Mesendoderm (in vitro differentiated cells): Measurements from ENCODE around the gene PHF20.
A peak's percentile ranks its signal among the peaks of the same experiment; 100 is the strongest.

Source experiments
- DNase-seq: peaks from one replicate; pipeline ENCODE4 v3.0.0; 2013
- H2AK5ac ChIP-seq: 2 replicates; pipeline ENCODE4 v1.6.1; 2013; ENCODE audit warnings: low read length, inconsistent platforms
- H2BK120ac ChIP-seq: 2 replicates; pipeline ENCODE4 v1.6.1; 2013; ENCODE audit warnings: low read depth, mild to moderate bottlenecking, low read length, moderate library complexity, mixed read lengths
- H2BK15ac ChIP-seq: replicated peaks from 2 replicates; pipeline ENCODE4 v1.6.1; 2013; ENCODE audit warnings: low read depth, mild to moderate bottlenecking, moderate library complexity
- H2BK5ac ChIP-seq: 2 replicates; pipeline ENCODE4 v1.6.1; 2013; ENCODE audit warnings: low read length, inconsistent platforms
- H3K18ac ChIP-seq: 2 replicates; pipeline ENCODE4 v1.6.1; 2013; ENCODE audit warnings: mild to moderate bottlenecking, low read length, mixed read lengths
- H3K23ac ChIP-seq: one replicate; pipeline ENCODE4 v1.6.1; 2013; ENCODE audit warnings: low read length
- H3K27ac ChIP-seq: 2 replicates; pipeline ENCODE4 v1.5.1; 2013; ENCODE audit warnings: low read depth, mild to moderate bottlenecking, inconsistent platforms, low read length, moderate library complexity
- H3K27me3 ChIP-seq: 2 replicates; pipeline ENCODE4 v1.6.1; 2013; ENCODE audit warnings: low read length, control low read depth, mild to moderate bottlenecking, inconsistent platforms; ENCODE audit not compliant: insufficient read depth, poor library complexity
- H3K36me3 ChIP-seq: 2 replicates; pipeline ENCODE4 v1.6.1; 2013; ENCODE audit warnings: low read length, inconsistent platforms; ENCODE audit not compliant: control insufficient read depth, insufficient read depth
- H3K4ac ChIP-seq: one replicate; pipeline ENCODE4 v1.6.1; 2013; ENCODE audit warnings: low read depth, mild to moderate bottlenecking, low read length, moderate library complexity
- H3K4me1 ChIP-seq: 2 replicates; pipeline ENCODE4 v1.6.1; 2013; ENCODE audit warnings: low read depth, low read length, inconsistent platforms; ENCODE audit not compliant: control insufficient read depth
- H3K4me2 ChIP-seq: 2 replicates; pipeline ENCODE4 v1.6.1; 2013; ENCODE audit warnings: low read length
- H3K4me3 ChIP-seq: 2 replicates; pipeline ENCODE4 v1.5.1; 2013; ENCODE audit warnings: mild to moderate bottlenecking, low read length
- H3K56ac ChIP-seq: one replicate; pipeline ENCODE4 v1.6.1; 2013; ENCODE audit warnings: low read length
- H3K79me1 ChIP-seq: 2 replicates; pipeline ENCODE4 v1.6.1; 2013; ENCODE audit warnings: low read length, inconsistent platforms
- H3K79me2 ChIP-seq: 2 replicates; pipeline ENCODE4 v1.6.1; 2013; ENCODE audit warnings: mild to moderate bottlenecking, low read length; ENCODE audit not compliant: control insufficient read depth, insufficient read depth
- H3K9ac ChIP-seq: 2 replicates; pipeline ENCODE4 v1.6.1; 2013; ENCODE audit warnings: low read length, inconsistent platforms
- H4K5ac ChIP-seq: one replicate; pipeline ENCODE4 v1.6.1; 2013; ENCODE audit warnings: low read length
- H4K8ac ChIP-seq: one replicate; pipeline ENCODE4 v1.6.1; 2013; ENCODE audit warnings: low read depth, mild to moderate bottlenecking, control low read depth, low read length, moderate library complexity
- WGBS: extraction: QIAGEN DNeasy Blood & Tissue Kit; methylation state at CpG from one replicate; pipeline ENCODE4 v1.1.7; 2013; ENCODE audit warnings: low lambda C conversion rate, missing lambda C conversion rate; ENCODE audit not compliant: insufficient coverage; ENCODE audit errors: extremely low coverage; 5-methylcytosine and 5-hydroxymethylcytosine counted together

The PHF20 gene

DNA sequence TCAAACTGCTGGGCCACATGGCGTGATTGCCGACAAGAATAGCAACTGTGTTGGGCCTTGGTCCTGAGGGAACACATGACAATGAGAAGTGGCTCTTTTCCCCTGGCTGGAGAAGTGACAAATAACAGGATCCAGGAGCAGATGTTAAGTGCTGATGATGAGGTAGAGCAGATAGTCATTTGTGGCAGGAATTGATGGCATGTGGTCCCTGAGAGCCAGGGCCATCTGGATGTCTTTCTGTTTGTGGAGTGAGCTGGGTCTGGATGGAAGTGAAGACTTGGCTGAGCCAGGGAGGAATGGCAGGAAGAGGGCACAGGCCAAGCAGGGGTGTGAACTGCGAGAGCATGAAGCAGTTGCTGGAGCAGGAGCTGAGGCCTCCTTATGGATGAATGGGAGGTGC lies 114.7 kb downstream of the PHF20 start:
- Histone ChIP-seq H3K18ac (no peak overlapping the region), H3K23ac (no peak overlapping the region), H2BK120ac (no peak overlapping the region), H3K4me3 (no peak overlapping the region), H3K79me1 (peaks cover 6% of the 10 kb centered on the region), H3K79me2 (no peaks in the 10 kb centered on the region), H3K56ac (no peak overlapping the region), H3K4ac (no peak overlapping the region), H4K8ac (no peak overlapping the region), H2AK5ac (no peak overlapping the region), H2BK15ac (no peak overlapping the region), H3K27me3 (no peaks in the 10 kb centered on the region), H3K27ac (no peak overlapping the region), H2BK5ac (no peak overlapping the region), H3K4me1 (peaks cover 5% of the 10 kb centered on the region), H3K9ac (no peak overlapping the region), H3K36me3 (no peaks in the 10 kb centered on the region), H3K4me2 (no peak overlapping the region), H4K5ac (no peak overlapping the region)
- DNase-seq = peak; percentile 77
- WGBS = no CpG with 5 or more reads among the region's 3 CpGs

- Histone ChIP-seq H3K79me2 (no peaks in the 10 kb centered on the region), H3K27me3 (no peaks in the 10 kb centered on the region), H2BK5ac (no peak overlapping the region), H2AK5ac (no peak overlapping the region), H3K4me1 (peaks cover 5% of the 10 kb centered on the region), H3K9ac (no peak overlapping the region), H3K27ac (no peak overlapping the region), H2BK120ac (no peak overlapping the region), H3K79me1 (peaks cover 6% of the 10 kb centered on the region), H4K8ac (no peak overlapping the region), H3K4me2 (no peak overlapping the region), H3K23ac (no peak overlapping the region), H3K4me3 (no peak overlapping the region), H2BK15ac (no peak overlapping the region), H3K18ac (no peak overlapping the region), H3K36me3 (no peaks in the 10 kb centered on the region), H3K56ac (no peak overlapping the region), H3K4ac (no peak overlapping the region), H4K5ac (no peak overlapping the region)
- WGBS = no CpG with 5 or more reads among the region's 8 CpGs
- no peak for DNase-seq
Measured at GRCh38 chr20:35887393-35888064, 115.7 kb downstream of the PHF20 start.

- DNase-seq = no peak
- Histone ChIP-seq H2BK120ac (no peak overlapping the region), H3K27me3 (no peaks in the 10 kb centered on the region), H3K36me3 (no peaks in the 10 kb centered on the region), H3K27ac (no peak overlapping the region), H2BK5ac (no peak overlapping the region), H3K4me1 (peaks cover 4% of the 10 kb centered on the region), H3K4ac (no peak overlapping the region), H3K9ac (no peak overlapping the region), H4K5ac (no peak overlapping the region), H2AK5ac (no peak overlapping the region), H3K4me2 (no peak overlapping the region), H3K23ac (no peak overlapping the region), H3K79me1 (peaks cover 6% of the 10 kb centered on the region), H2BK15ac (no peak overlapping the region), H3K56ac (no peak overlapping the region), H3K18ac (no peak overlapping the region), H3K4me3 (no peak overlapping the region), H3K79me2 (no peaks in the 10 kb centered on the region), H4K8ac (no peak overlapping the region)
- no CpG with 5 or more reads among the region's 1 CpG for WGBS
Measured at GRCh38 chr20:35888657-35889056, 116.8 kb downstream of the PHF20 start.

DNA sequence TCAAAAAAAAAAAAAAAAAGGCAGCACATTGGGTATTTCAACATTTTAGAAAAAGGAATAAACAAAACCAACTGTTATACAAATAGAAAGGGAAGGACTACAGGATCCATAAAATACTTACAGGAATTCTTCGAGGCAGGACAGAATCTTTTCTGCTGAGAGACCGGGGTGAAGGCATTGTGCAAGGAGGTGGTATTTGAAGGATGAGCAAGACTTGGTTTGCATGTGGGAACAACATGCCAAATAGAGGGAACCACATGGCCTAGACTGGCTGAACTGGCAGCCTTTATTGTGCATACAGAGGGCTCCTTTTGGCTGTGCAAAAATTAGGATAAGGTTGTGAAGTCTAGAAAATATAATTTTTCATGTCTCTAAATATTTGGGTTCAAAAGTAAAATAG lies 119.6 kb downstream of the PHF20 start:
- H3K27me3 ChIP-seq = no peaks in the 10 kb centered on the region
- H3K18ac ChIP-seq = no peak overlapping the region
- no peak overlapping the region for H4K8ac ChIP-seq
- H2AK5ac ChIP-seq = no peak overlapping the region
- no peak overlapping the region for H3K56ac ChIP-seq
- DNase-seq = no peak
- no peak overlapping the region for H2BK5ac ChIP-seq
- H2BK120ac ChIP-seq = no peak overlapping the region
- H3K36me3 ChIP-seq = no peaks in the 10 kb centered on the region
- no peaks in the 10 kb centered on the region for H3K79me2 ChIP-seq
- no peak overlapping the region for H3K4me2 ChIP-seq
- no peak overlapping the region for H3K23ac ChIP-seq
- no peak overlapping the region for H3K9ac ChIP-seq
- H4K5ac ChIP-seq = no peak overlapping the region
- WGBS = no CpG with 5 or more reads among the region's 2 CpGs
- H3K27ac ChIP-seq = no peak overlapping the region
- H3K4me3 ChIP-seq = no peak overlapping the region
- H3K4me1 ChIP-seq = no peaks in the 10 kb centered on the region
- no peak overlapping the region for H2BK15ac ChIP-seq
- H3K4ac ChIP-seq = no peak overlapping the region
- H3K79me1 ChIP-seq = peaks cover 6% of the 10 kb centered on the region

DNA sequence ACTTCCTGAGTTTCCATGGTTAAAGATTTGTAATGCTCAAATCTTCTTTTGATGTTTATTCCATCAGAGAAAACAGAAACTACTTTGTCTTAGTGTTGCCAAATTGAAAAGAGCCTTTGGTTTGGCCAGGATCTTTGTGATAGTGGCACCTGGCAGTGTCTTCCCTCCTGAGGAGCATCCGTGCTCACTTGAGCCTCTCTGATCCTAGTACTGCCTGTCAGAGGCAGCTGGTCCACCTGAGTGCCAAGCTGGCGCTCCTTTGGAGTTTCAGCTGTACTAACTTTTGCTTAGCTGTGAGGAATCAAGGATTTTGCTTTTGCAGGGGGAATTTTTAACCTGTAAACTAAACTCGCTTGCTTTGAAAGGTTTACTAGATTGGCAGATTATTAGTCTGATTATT lies 121.1 kb downstream of the PHF20 start:
- Histone ChIP-seq H3K56ac (no peak overlapping the region), H3K36me3 (no peaks in the 10 kb centered on the region), H2AK5ac (no peak overlapping the region), H3K27ac (no peak overlapping the region), H3K4me3 (no peak overlapping the region), H4K8ac (no peak overlapping the region), H3K18ac (no peak overlapping the region), H3K9ac (no peak overlapping the region), H3K4ac (no peak overlapping the region), H3K23ac (no peak overlapping the region), H3K27me3 (no peaks in the 10 kb centered on the region), H3K79me2 (no peaks in the 10 kb centered on the region), H3K79me1 (peaks cover 1% of the 10 kb centered on the region), H2BK15ac (no peak overlapping the region), H2BK5ac (no peak overlapping the region), H3K4me2 (no peak overlapping the region), H4K5ac (no peak overlapping the region), H3K4me1 (no peaks in the 10 kb centered on the region), H2BK120ac (no peak overlapping the region)
- DNase-seq = no peak
- no CpG with 5 or more reads among the region's 3 CpGs for WGBS

DNA sequence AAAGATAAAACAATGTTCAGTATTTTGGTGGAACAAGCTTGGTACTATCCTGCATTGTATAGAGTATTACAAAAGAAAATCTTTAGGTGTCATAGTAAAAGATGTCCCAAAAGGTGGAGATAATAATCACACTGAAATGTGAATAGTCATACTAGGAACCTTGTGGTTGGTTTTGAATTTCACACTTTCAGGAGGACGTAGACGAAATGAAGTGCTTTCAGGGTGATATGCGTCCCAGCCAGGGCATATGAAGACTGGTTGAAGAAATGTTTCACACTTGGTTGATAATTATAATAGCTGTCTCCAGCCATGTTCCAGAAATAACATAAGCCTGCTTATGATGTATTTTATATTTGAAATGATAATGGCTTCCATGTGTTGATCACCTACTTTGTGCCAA lies 122.1 kb downstream of the PHF20 start:
- Histone ChIP-seq H3K79me1 (peaks cover 1% of the 10 kb centered on the region), H3K56ac (no peak overlapping the region), H3K27me3 (no peaks in the 10 kb centered on the region), H3K18ac (no peak overlapping the region), H3K27ac (no peak overlapping the region), H4K8ac (no peak overlapping the region), H2BK5ac (no peak overlapping the region), H3K4me3 (no peak overlapping the region), H3K79me2 (no peaks in the 10 kb centered on the region), H3K9ac (no peak overlapping the region), H3K23ac (no peak overlapping the region), H4K5ac (no peak overlapping the region), H3K4ac (no peak overlapping the region), H3K36me3 (no peaks in the 10 kb centered on the region), H2AK5ac (no peak overlapping the region), H2BK120ac (no peak overlapping the region), H3K4me1 (no peaks in the 10 kb centered on the region), H2BK15ac (no peak overlapping the region), H3K4me2 (no peak overlapping the region)
- DNase-seq = no peak
- WGBS = no CpG with 5 or more reads among the region's 3 CpGs
